HG02763 (cell line): ENCODE data around the gene NUP42.
"Not testable (repeated sequence)": the region's sequence is repeated elsewhere in the genome, so short reads cannot be mapped to it uniquely, and the experiment has no call there.

Source experiments
- ATAC-seq: cut with Tn5 transposase; IDR thresholded peaks from one replicate; pipeline ENCODE4 v1.9.1; 2021; ENCODE audit warnings: mild to moderate bottlenecking, moderate library complexity; ENCODE audit not compliant: unreplicated experiment

NUP42 gene

GRCh38 chr7:23200331-23200730 is 18.5 kb downstream of the NUP42 start:
- no peak for ATAC-seq

- no peak for ATAC-seq
These were observed 22.4 kb downstream of the NUP42 start for GRCh38 chr7:23204241-23204640.

- no peak for ATAC-seq
These were observed 23.7 kb downstream of the NUP42 start for GRCh38 chr7:23205577-23205908.

- ATAC-seq, result no peak
These were observed 24.3 kb downstream of the NUP42 start for GRCh38 chr7:23205909-23206767.

- ATAC-seq, result no peak
These were observed 25.2 kb downstream of the NUP42 start for GRCh38 chr7:23207021-23207420.

GRCh38 chr7:23207884-23208283 is 26.0 kb downstream of the NUP42 start:
- no peak for ATAC-seq

- ATAC-seq, result no peak
These were observed 26.5 kb downstream of the NUP42 start for GRCh38 chr7:23208316-23208715.

GRCh38 chr7:23210506-23210905 is 28.7 kb downstream of the NUP42 start:
- no peak for ATAC-seq

- ATAC-seq, result no peak
These were observed 29.7 kb downstream of the NUP42 start for GRCh38 chr7:23211589-23211988.

GRCh38 chr7:23212395-23212794 is 30.5 kb downstream of the NUP42 start:
- ATAC-seq, result no peak

GRCh38 chr7:23212841-23213240 is 31.0 kb downstream of the NUP42 start:
- ATAC-seq, result no peak

- ATAC-seq, result no peak
These were observed 31.9 kb downstream of the NUP42 start for GRCh38 chr7:23213755-23214154.

GRCh38 chr7:23214423-23214822 is 32.6 kb downstream of the NUP42 start:
- ATAC-seq, result no peak

GRCh38 chr7:23214938-23215337 is 33.1 kb downstream of the NUP42 start:
- ATAC-seq, result no peak

GRCh38 chr7:23216021-23216420 is 34.2 kb downstream of the NUP42 start:
- no peak for ATAC-seq

GRCh38 chr7:23218196-23218595 is 36.3 kb downstream of the NUP42 start:
- no peak for ATAC-seq

GRCh38 chr7:23220690-23221305 is 39.0 kb downstream of the NUP42 start:
- no peak for ATAC-seq

- ATAC-seq, result no peak
These were observed 40.7 kb downstream of the NUP42 start for GRCh38 chr7:23222439-23223030.

GRCh38 chr7:23224364-23224763 is 42.5 kb downstream of the NUP42 start:
- ATAC-seq, result not testable (repeated sequence)

GRCh38 chr7:23226844-23227450 is 45.1 kb downstream of the NUP42 start:
- ATAC-seq, result no peak

GRCh38 chr7:23228412-23228811 is 46.6 kb downstream of the NUP42 start:
- no peak for ATAC-seq

- no peak for ATAC-seq
These were observed 48.8 kb downstream of the NUP42 start for GRCh38 chr7:23230641-23231101.
